ENCODE results near the gene ZC3H12C. TPM values are rescaled to one million over a fixed set of nuclear protein-coding genes. Genes with fewer than 3 reads are reported as not detected.

Gene ZC3H12C
- total RNA-seq, 1 donor from 2014 or later = 17.0 TPM

GRCh38 chr11:110217223-110217877 is 124.2 kb downstream of the ZC3H12C start:
- H3K4me1 Mint-ChIP-seq = peaks cover 4% of the 10 kb centered on the region
- DNase-seq (ENCODE audit: low spot score in 2 of 2, unreplicated experiment in 2 of 2) = no peak
- H3K27ac Mint-ChIP-seq = no peak overlapping the region
- H3K27me3 Mint-ChIP-seq (ENCODE audit: low read depth) = no peaks in the 10 kb centered on the region
- H3K9me3 Mint-ChIP-seq = peaks cover 5% of the 10 kb centered on the region
- H3K36me3 Mint-ChIP-seq = peaks cover 7% of the 10 kb centered on the region
- H3K4me3 Mint-ChIP-seq = no peak overlapping the region
- TF ChIP-seq, protein P1, sequence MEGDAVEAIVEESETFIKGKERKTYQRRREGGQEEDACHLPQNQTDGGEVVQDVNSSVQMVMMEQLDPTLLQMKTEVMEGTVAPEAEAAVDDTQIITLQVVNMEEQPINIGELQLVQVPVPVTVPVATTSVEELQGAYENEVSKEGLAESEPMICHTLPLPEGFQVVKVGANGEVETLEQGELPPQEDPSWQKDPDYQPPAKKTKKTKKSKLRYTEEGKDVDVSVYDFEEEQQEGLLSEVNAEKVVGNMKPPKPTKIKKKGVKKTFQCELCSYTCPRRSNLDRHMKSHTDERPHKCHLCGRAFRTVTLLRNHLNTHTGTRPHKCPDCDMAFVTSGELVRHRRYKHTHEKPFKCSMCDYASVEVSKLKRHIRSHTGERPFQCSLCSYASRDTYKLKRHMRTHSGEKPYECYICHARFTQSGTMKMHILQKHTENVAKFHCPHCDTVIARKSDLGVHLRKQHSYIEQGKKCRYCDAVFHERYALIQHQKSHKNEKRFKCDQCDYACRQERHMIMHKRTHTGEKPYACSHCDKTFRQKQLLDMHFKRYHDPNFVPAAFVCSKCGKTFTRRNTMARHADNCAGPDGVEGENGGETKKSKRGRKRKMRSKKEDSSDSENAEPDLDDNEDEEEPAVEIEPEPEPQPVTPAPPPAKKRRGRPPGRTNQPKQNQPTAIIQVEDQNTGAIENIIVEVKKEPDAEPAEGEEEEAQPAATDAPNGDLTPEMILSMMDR (IDR thresholded peaks at IDR 0.05; ENCODE audit: unreplicated experiment) = no peak

- TF ChIP-seq, protein P1 (IDR thresholded peaks at IDR 0.05; ENCODE audit: unreplicated experiment) = no peak
- DNase-seq (ENCODE audit: low spot score in 2 of 2, unreplicated experiment in 2 of 2) = no peak
- Mint-ChIP-seq H3K4me3 (no peak overlapping the region), H3K36me3 (peaks cover 7% of the 10 kb centered on the region), H3K9me3 (peaks cover 5% of the 10 kb centered on the region), H3K27me3 (ENCODE audit: low read depth) (no peaks in the 10 kb centered on the region), H3K4me1 (peaks cover 4% of the 10 kb centered on the region), H3K27ac (no peak overlapping the region)
Measured at GRCh38 chr11:110217936-110218335, 124.7 kb downstream of the ZC3H12C start.

GRCh38 chr11:110219006-110219785 is 126.0 kb downstream of the ZC3H12C start:
- H3K36me3 Mint-ChIP-seq = peaks cover 10% of the 10 kb centered on the region
- TF ChIP-seq, protein P1 (IDR thresholded peaks at IDR 0.05; ENCODE audit: unreplicated experiment) = no peak
- peaks cover 4% of the 10 kb centered on the region for H3K4me1 Mint-ChIP-seq
- peaks cover 5% of the 10 kb centered on the region for H3K9me3 Mint-ChIP-seq
- H3K4me3 Mint-ChIP-seq = no peak overlapping the region
- DNase-seq (ENCODE audit: low spot score in 2 of 2, unreplicated experiment in 2 of 2) = no peak
- no peak overlapping the region for H3K27ac Mint-ChIP-seq
- no peaks in the 10 kb centered on the region for H3K27me3 Mint-ChIP-seq (ENCODE audit: low read depth)

Other genes starting within 250 kb of the ZC3H12C start
- gene RDX, start 203.2 kb downstream of the ZC3H12C start, total RNA-seq = 117 to 127 TPM (median 126 TPM) in 3 replicates